Liver (tissue), 10 donors: ENCODE results near the gene NUBPL. TPM values are rescaled to one million over a fixed set of nuclear protein-coding genes. Genes with fewer than 3 reads are reported as not detected.

Source experiments
- DNase-seq: peaks from one replicate; pipeline ENCODE4 v3.0.0-alpha.2; 2017; ENCODE audit warnings: low spot score
- H3K27ac ChIP-seq, 2 donors: one replicate each; pipeline ENCODE4 v1.7.0; 2013; ENCODE audit warnings: inconsistent platforms in 2 of 2, low read length in 2 of 2, control low read depth in 1 of 2, low read depth in 1 of 2, mild to moderate bottlenecking in 1 of 2
- H3K27me3 ChIP-seq, 4 donors: one replicate each; pipeline versions ENCODE4 v1.6.1 to v1.7.0; 2013; ENCODE audit warnings: low read length in 3 of 4, inconsistent platforms in 1 of 4, mild to moderate bottlenecking in 1 of 4, moderate library complexity in 1 of 4; ENCODE audit not compliant: control insufficient read depth in 4 of 4, insufficient read depth in 4 of 4
- H3K36me3 ChIP-seq, 4 donors: one replicate each; pipeline versions ENCODE4 v1.6.1 to v1.7.0; 2013; ENCODE audit warnings: low read length in 3 of 4, mild to moderate bottlenecking in 3 of 4, low read depth in 1 of 4, moderate library complexity in 1 of 4; ENCODE audit not compliant: control insufficient read depth in 4 of 4, insufficient read depth in 3 of 4
- H3K4me1 ChIP-seq, 4 donors: one replicate each; pipeline versions ENCODE4 v1.6.1 to v1.7.0; 2013; ENCODE audit warnings: low read length in 3 of 4, mild to moderate bottlenecking in 3 of 4, moderate library complexity in 1 of 4; ENCODE audit not compliant: control insufficient read depth in 4 of 4, insufficient read depth in 4 of 4
- H3K4me3 ChIP-seq, 3 donors: one replicate each; pipeline versions ENCODE4 v1.6.1 to v1.7.0; 2013; ENCODE audit warnings: low read length in 3 of 3, control low read depth in 1 of 3, low read depth in 1 of 3, mild to moderate bottlenecking in 1 of 3
- H3K9ac ChIP-seq, 2 donors: one replicate each; pipeline ENCODE4 v1.7.0; 2013; ENCODE audit warnings: low read length in 2 of 2, mild to moderate bottlenecking in 2 of 2, moderate library complexity in 2 of 2, control low read depth in 1 of 2, low read depth in 1 of 2
- H3K9me3 ChIP-seq, 4 donors: one replicate each; pipeline versions ENCODE4 v1.6.1 to v1.7.0; 2013; ENCODE audit warnings: low read length in 3 of 4; ENCODE audit not compliant: control insufficient read depth in 4 of 4
- CTCF ChIP-seq: fragments of 150-350 bp; IDR thresholded peaks from 2 replicates; pipeline ENCODE4 v1.5.1; 2017; ENCODE audit warnings: improper control_type of control experiment, low read depth, low read length; ENCODE audit not compliant: missing input control
- EGR1 ChIP-seq, 2 donors: IDR thresholded peaks; 2 replicates each; pipeline ENCODE4 v1.6.1; 2016 to 2018; ENCODE audit warnings: antibody characterized with exemption in 2 of 2, low read depth in 2 of 2
- FOXA1 ChIP-seq: IDR thresholded peaks from 2 replicates; pipeline ENCODE4 v1.6.1; 2016; ENCODE audit warnings: antibody characterized with exemption
- FOXA2 ChIP-seq: IDR thresholded peaks from 2 replicates; pipeline ENCODE4 v1.6.1; 2016; ENCODE audit warnings: antibody characterized with exemption
- HNF4A ChIP-seq, 2 donors: conservative IDR thresholded peaks; 2 replicates each; pipeline ENCODE4 v1.6.1; 2016; ENCODE audit warnings: antibody characterized with exemption in 2 of 2, mild to moderate bottlenecking in 2 of 2
- JUND ChIP-seq, 2 donors: IDR thresholded peaks; 2 replicates each; pipeline ENCODE4 v1.6.1; 2016; ENCODE audit warnings: antibody characterized with exemption in 2 of 2
- NR2F2 ChIP-seq: IDR thresholded peaks from 2 replicates; pipeline ENCODE4 v1.6.1; 2016; ENCODE audit warnings: antibody characterized with exemption
- RXRA ChIP-seq, 2 donors: IDR thresholded peaks; 2 replicates each; pipeline ENCODE4 v1.6.1; 2017 to 2018; ENCODE audit warnings: antibody characterized with exemption in 2 of 2, mild to moderate bottlenecking in 1 of 2
- TAF1 ChIP-seq: conservative IDR thresholded peaks from 2 replicates; pipeline ENCODE4 v1.6.1; 2016; ENCODE audit warnings: antibody characterized with exemption, mild to moderate bottlenecking
- YY1 ChIP-seq: IDR thresholded peaks from 2 replicates; pipeline ENCODE4 v1.6.1; 2016; ENCODE audit warnings: antibody characterized with exemption, mild to moderate bottlenecking
- WGBS: extraction: QIAGEN DNeasy Blood & Tissue Kit; methylation state at CpG from one replicate; pipeline ENCODE4 v1.1.7; 2013; 5-methylcytosine and 5-hydroxymethylcytosine counted together
- polyA plus RNA-seq, 2 donors: library from polyadenylated mRNA; stranded (reverse) in 1 of 2; unstranded in 1 of 2; fragments of 200-250 nt in 1 of 2; fragments of >200 nt in 1 of 2; fragmentation: Nextera tagmentation in 1 of 2; extraction: Ambion mirVana in 1 of 2; gene quantifications; one replicate each; pipeline versions ENCODE4 v1.2.1 to v1.2.3, GENCODE V29; 2013 to 2015
- small RNA-seq: library from RNA; depleted of rRNA; stranded (forward); fragments of <200 nt; gene quantifications from one replicate; pipeline ENCODE3, GENCODE V24; 2014
- total RNA-seq, 2 donors: library from RNA; depleted of rRNA; stranded (reverse); fragments of >200 nt; gene quantifications; one replicate each; pipeline ENCODE4 v1.2.3, GENCODE V29; 2014
- TF ChIP-seq, protein P1 (sequence below): IDR thresholded peaks from 2 replicates; pipeline ENCODE4 v1.6.1; 2016; ENCODE audit warnings: antibody characterized with exemption
- TF ChIP-seq, protein P2 (sequence below): IDR thresholded peaks from 2 replicates; pipeline ENCODE4 v1.6.1; 2016; ENCODE audit warnings: antibody characterized with exemption
- donor health status: healthy.
- donor health status: healthy.
- donor health status: healthy.
- donor health status: healthy.
- donor health status: healthy.

NUBPL gene
- total and polyA plus RNA-seq, 4 donors = 4.2 to 9.3 (median 6.7) TPM

DNA sequence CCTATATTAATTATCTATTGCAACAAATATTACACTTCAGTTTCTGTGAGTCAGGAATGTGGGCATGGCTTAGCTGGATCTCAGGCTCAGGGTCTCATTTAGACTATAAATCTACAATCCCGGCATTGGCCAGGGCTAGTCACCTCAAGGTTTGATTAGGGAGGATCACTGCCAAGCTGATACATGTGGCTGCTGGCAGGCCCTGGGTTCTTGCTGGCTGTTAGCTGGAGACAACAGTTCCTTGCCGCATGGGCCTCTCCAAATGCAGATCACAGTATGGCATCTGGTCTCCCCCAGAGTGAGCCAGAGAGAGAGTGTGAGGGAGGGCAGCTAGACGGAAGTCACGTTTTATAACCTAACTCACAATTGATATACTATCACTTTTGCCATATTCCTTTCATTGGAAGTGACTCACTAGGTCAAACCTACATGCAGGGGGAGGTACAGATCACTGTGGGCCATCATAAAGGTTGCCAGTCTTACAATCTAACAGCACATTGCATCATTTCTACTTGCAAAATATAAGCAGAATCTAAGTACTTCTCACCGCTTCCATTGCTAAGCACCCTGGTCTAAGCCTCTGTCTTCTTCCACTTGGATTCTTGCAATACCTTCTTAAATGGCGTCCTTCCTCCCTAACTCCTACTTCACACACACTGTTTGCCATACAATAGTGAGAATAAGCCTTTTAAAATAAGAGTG is 341.9 kb downstream of the NUBPL start (continued):
- TF ChIP-seq TAF1 (no peak), CTCF (no peak), EGR1 (IDR thresholded peaks at IDR 0.05; ENCODE audit: low read depth in 2 of 2) (no peak), JUND (IDR thresholded peaks at IDR 0.05) (no peak)

GRCh38 chr14:31909977-31910376 is 348.8 kb downstream of the NUBPL start:
- TF ChIP-seq, protein P1, sequence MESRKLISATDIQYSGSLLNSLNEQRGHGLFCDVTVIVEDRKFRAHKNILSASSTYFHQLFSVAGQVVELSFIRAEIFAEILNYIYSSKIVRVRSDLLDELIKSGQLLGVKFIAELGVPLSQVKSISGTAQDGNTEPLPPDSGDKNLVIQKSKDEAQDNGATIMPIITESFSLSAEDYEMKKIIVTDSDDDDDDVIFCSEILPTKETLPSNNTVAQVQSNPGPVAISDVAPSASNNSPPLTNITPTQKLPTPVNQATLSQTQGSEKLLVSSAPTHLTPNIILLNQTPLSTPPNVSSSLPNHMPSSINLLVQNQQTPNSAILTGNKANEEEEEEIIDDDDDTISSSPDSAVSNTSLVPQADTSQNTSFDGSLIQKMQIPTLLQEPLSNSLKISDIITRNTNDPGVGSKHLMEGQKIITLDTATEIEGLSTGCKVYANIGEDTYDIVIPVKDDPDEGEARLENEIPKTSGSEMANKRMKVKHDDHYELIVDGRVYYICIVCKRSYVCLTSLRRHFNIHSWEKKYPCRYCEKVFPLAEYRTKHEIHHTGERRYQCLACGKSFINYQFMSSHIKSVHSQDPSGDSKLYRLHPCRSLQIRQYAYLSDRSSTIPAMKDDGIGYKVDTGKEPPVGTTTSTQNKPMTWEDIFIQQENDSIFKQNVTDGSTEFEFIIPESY = no peak
- TF ChIP-seq NR2F2 = no peak
- TF ChIP-seq CTCF = no peak
- TF ChIP-seq JUND (IDR thresholded peaks at IDR 0.05) = no peak
- TF ChIP-seq RXRA (IDR thresholded peaks at IDR 0.05) = no peak
- TF ChIP-seq EGR1 (IDR thresholded peaks at IDR 0.05; ENCODE audit: low read depth in 2 of 2) = no peak
- TF ChIP-seq YY1 = no peak
- no peak for TF ChIP-seq FOXA1
- TF ChIP-seq, protein P2, sequence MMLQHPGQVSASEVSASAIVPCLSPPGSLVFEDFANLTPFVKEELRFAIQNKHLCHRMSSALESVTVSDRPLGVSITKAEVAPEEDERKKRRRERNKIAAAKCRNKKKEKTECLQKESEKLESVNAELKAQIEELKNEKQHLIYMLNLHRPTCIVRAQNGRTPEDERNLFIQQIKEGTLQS = no peak
- no peak for TF ChIP-seq FOXA2
- no peak for TF ChIP-seq HNF4A (conservative IDR thresholded peaks at IDR 0.05)
- no peak for TF ChIP-seq TAF1
- Histone ChIP-seq H3K36me3 (no peaks in the 10 kb centered on the region), H3K9me3 (peaks cover 0 to 7% (median 3%) of the 10 kb centered on the region in 4 donors), H3K9ac (no peak overlapping the region), H3K4me3 (no peak overlapping the region), H3K27ac (no peak overlapping the region), H3K27me3 (no peaks in the 10 kb centered on the region), H3K4me1 (no peaks in the 10 kb centered on the region)
- WGBS = 87% methylated on average over 3 of the region's 3 CpGs
- DNase-seq = no peak

Small RNA genes within 50 kb of the gene (small RNA-seq; reads per million reads assigned to genes)
- gene RNU6-455P (not detected), gene RNU6-602P (not detected)

Other genes starting within 250 kb of the NUBPL start
- gene HEATR5A, start 140.9 kb upstream of the NUBPL start, total RNA-seq = 10 to 100 TPM; 11.7 to 22.8 TPM
- gene HEATR5A, start 140.9 kb upstream of the NUBPL start, polyA plus RNA-seq = 1 to 10 TPM; 7.3 to 8.5 TPM
- gene DTD2, start 103.9 kb upstream of the NUBPL start, total RNA-seq = 10 to 100 TPM; 13.1 to 16.7 TPM
- gene DTD2, start 103.9 kb upstream of the NUBPL start, polyA plus RNA-seq = 1 to 10 TPM; 7.9 to 8.3 TPM
- gene GPR33, start 73.4 kb upstream of the NUBPL start, total RNA-seq = not detected
- not detected for gene GPR33, start 73.4 kb upstream of the NUBPL start, polyA plus RNA-seq